Measurements from ENCODE around the gene USP24.

Gene USP24

GRCh38 chr1:55067022-55067778 is 148.0 kb downstream of the USP24 start:
- no peak overlapping the region for H3K4me3 ChIP-seq (ENCODE audit: low read depth, low read length)
- TF ChIP-seq CTCF (conservative IDR thresholded peaks at IDR 0.05; ENCODE audit: low read depth, low read length) = no peak
- DNase-seq (ENCODE audit: low read depth) = no peak

GRCh38 chr1:55065648-55066047 is 149.5 kb downstream of the USP24 start:
- no peak for TF ChIP-seq CTCF (conservative IDR thresholded peaks at IDR 0.05; ENCODE audit: low read depth, low read length)
- no peak for DNase-seq (ENCODE audit: low read depth)
- no peak overlapping the region for H3K4me3 ChIP-seq (ENCODE audit: low read depth, low read length)

- TF ChIP-seq CTCF (conservative IDR thresholded peaks at IDR 0.05; ENCODE audit: low read depth, low read length) = no peak
- peak; percentile 84 for DNase-seq (ENCODE audit: low read depth)
- H3K4me3 ChIP-seq (ENCODE audit: low read depth, low read length) = no peak overlapping the region
Observed at GRCh38 chr1:55064861-55065263, 150.3 kb downstream of the USP24 start.

- DNase-seq (ENCODE audit: low read depth) = no peak
- TF ChIP-seq CTCF (conservative IDR thresholded peaks at IDR 0.05; ENCODE audit: low read depth, low read length) = no peak
- H3K4me3 ChIP-seq (ENCODE audit: low read depth, low read length) = no peak overlapping the region
Observed at GRCh38 chr1:55064071-55064581, 151.0 kb downstream of the USP24 start.

- H3K4me3 ChIP-seq (ENCODE audit: low read depth, low read length) = no peak overlapping the region
- no peak for TF ChIP-seq CTCF (conservative IDR thresholded peaks at IDR 0.05; ENCODE audit: low read depth, low read length)
- DNase-seq (ENCODE audit: low read depth) = no peak
Observed at GRCh38 chr1:55063577-55063942, 151.6 kb downstream of the USP24 start.

- TF ChIP-seq CTCF (conservative IDR thresholded peaks at IDR 0.05; ENCODE audit: low read depth, low read length) = no peak
- DNase-seq (ENCODE audit: low read depth) = no peak
Observed at GRCh38 chr1:55062801-55063576, 152.2 kb downstream of the USP24 start.

More at GRCh38 chr1:55062801-55063576, 152.2 kb downstream of the USP24 start:
- H3K4me3 ChIP-seq (ENCODE audit: low read depth, low read length) = no peak overlapping the region
